GM18873 (cell line): ENCODE measurements around the gene ACADS.

Source experiments
- ATAC-seq: cut with Tn5 transposase; IDR thresholded peaks from one replicate; pipeline ENCODE4 v1.9.1; 2021; ENCODE audit warnings: mild to moderate bottlenecking, moderate library complexity, moderate number of reproducible peaks; ENCODE audit not compliant: unreplicated experiment, low FRiP score

The ACADS gene

DNA sequence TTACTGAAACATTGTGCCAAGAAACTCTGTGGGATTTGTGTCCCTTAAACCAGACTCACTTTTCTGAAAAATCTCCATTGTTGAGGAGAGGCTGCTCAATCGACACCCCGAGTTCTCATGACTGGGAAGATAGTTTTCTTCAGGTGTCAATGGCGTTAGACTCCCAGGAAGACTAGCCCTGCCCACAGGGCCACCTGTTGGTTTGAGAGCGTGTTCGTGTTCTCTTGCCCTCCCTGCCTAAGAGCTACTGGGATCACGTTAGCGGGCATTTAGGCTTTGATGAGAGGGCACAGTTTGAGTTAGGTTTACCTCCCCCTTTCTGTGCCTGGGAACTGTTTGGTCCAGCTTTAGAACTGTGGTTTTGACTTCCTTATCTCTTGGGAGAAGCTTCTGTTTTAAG lies 26.1 kb upstream of the ACADS start:
- ATAC-seq = no peak

- no peak for ATAC-seq
These were observed 24.7 kb upstream of the ACADS start for GRCh38 chr12:120700886-120701285.

- ATAC-seq = no peak
These were observed 23.0 kb upstream of the ACADS start for GRCh38 chr12:120702637-120703036.

GRCh38 chr12:120703311-120703942 lies 22.2 kb upstream of the ACADS start:
- ATAC-seq = no peak

- no peak for ATAC-seq
These were observed 20.0 kb upstream of the ACADS start for GRCh38 chr12:120705618-120706017.

DNA sequence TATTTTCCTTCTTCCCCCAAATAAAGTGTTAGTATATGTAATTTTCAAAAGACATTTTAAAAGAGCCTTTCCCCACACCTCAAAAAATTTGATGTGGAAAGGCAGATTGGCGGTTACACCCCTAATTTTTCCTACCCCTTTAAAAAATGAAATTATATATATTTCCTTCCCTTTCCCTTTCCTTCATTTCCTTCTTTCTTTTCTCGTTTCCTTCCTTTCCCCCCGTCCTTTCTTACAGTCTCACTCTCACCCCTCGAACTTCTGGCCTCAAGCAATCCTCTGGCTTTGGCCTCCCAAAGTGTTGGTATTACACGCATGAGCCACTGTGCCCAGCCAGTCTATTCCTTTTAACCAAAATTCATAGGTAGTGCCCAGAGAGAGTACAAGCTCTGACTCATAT lies 19.6 kb upstream of the ACADS start:
- ATAC-seq = no peak

- no peak for ATAC-seq
These were observed 17.0 kb upstream of the ACADS start for GRCh38 chr12:120708651-120709050.

GRCh38 chr12:120710031-120710804 lies 15.4 kb upstream of the ACADS start, which contains the start of gene UNC119B:
Gene UNC119B, plus strand, starts transcription at chr12:120710458. Its CDS starts 17 bp downstream, at chr12:120710475.
- no peak for ATAC-seq

GRCh38 chr12:120710805-120711296 lies 14.8 kb upstream of the ACADS start:
- no peak for ATAC-seq

DNA sequence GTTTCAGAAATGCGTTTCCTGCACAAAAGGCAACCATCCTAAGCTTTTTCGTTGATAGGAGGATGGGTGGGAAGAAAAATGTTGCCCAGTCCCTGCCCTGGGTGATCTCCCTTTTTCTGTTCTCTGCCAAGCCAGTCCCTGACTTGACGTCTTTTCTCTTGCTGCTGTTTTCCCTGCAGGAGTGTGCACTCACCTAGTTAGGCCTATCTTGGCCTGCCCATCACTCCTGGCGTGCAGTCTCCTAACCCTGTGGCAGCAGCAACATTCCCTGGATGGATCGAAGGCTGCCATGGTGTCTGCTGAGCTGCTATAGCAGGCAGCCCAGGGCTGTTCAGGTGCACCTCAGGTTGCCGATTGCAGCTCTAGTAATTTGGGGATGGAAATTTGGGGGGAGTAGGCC lies 14.2 kb upstream of the ACADS start:
- ATAC-seq = no peak

GRCh38 chr12:120712610-120713009 lies 13.0 kb upstream of the ACADS start:
- no peak for ATAC-seq

DNA sequence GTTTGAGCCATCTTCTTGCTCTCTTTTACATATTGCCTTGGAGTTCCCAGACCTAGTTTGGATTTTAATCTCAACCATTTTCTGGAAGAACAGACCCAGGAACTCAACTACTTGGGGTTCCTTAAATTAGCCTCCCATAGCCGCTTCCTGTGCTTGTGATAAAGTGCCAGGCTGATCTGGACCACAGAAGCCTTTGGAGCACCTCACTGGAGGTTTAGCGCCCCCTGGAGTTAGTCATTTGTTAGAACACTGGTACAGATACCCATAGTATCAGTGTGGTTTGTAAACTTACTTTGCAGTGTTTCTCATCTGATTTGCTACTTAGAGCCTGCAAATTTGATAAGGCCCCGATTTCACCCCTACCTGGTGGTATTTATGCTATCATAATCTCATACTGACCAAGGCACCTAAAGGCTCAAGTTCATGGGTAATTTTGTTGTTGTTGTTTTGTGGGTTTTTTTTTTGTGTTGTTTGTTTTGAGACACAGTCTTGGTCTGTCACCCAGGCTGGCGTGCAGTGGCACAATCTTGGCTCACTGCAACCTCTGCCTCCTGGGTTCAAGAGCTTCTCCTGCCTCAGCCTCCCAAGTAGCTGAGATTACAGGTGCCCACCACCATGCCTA lies 11.7 kb upstream of the ACADS start:
- no peak for ATAC-seq

GRCh38 chr12:120718055-120718454 lies 7.6 kb upstream of the ACADS start:
- ATAC-seq = no peak

DNA sequence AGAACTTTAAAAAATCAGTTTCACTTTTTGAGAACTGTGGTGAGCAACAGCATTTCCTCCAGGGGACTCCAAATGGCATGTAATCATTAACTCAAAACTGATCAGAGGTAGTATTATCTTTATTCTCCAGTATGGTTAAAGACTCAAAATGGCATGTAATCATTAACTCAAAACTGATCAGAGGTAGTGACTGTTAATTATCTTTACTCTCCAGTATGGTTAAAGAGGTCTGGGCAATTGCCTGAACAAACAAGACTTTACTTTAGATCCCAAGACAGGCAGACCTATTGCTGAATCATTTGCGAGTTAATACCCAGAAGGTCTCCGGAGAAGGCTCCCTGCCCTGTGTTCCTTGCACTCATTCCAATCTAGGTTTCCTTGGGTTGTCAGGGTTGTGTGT lies 6.6 kb upstream of the ACADS start:
- ATAC-seq = no peak

DNA sequence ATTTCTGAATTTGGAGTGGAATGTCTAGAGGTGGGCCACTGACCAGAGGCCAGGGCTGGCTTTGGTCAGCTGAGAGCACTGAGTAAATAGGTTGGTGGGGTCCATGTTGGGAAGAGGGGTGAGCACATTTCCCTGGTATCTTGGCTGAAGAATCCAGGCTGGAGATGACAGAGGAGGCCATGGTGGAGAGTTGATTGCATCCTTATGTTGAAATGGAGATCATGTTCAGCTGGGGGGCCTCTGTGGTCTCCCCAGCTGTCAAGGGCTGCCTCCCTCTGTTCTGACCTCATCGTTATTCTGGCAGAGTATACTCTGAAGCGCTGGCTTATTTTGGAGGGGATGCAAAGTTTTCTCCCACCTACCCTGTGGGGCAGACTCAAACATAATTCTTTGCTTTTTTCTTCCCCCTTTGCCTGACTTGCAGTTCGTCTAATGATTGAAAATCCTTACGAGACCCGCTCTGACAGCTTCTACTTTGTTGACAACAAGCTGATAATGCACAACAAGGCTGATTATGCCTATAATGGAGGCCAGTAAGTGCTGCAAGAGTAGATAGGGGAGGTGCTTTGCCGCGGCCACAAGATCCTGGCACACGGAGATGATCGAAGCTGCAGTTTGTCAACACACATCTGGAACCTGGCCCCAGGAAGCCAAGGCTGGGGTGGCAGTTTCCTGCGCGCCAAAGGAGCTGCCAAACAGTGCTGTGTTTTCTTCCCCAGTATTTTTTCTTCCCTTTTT lies 6.0 kb upstream of the ACADS start:
- ATAC-seq = no peak

- no peak for ATAC-seq
These were observed 5.2 kb upstream of the ACADS start for GRCh38 chr12:120720234-120720986.

DNA sequence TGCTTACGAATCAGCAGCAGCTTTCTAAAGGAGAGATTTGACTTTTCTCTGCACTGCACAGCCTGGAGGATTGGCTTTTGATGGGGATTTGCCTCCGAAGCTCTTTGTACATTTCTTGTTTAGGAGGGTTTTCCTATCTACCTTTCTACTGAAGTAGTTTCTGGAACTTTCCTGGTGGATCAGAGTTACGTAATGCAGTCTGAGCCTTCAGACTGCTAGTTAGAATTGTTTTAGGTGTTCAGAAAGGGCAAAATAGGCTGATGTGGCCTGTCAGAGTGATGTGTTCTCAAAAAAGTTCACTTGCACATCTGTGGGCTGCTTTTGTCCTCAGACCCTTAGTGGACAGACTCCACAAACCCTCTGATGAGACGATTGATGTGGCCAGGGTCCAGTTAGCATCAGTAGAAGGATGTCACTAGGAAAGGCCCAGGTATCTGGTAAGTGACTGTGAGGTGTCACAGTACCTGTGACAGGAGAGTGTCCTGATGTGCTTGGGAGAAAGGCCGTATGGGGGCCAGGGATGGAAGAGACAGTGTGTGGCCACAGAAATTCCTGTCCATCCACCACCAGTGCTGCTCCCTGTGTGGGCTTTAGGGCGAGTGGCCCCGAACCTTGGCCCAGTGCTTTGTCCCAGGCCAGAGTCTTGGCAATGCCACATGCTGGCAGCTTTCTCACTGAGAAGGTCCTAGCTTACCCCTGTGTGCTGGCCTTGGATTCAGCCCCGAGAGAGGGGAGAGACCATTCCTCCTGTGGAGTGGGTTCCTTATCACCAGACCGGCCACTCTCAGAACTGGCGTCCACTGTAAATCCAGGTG lies 4.4 kb upstream of the ACADS start:
- no peak for ATAC-seq

GRCh38 chr12:120721866-120722265 lies 3.8 kb upstream of the ACADS start:
- ATAC-seq = no peak

GRCh38 chr12:120722784-120723183 lies 2.8 kb upstream of the ACADS start:
- ATAC-seq = no peak
